ENCODE data around the gene COA1.

Gene COA1

DNA sequence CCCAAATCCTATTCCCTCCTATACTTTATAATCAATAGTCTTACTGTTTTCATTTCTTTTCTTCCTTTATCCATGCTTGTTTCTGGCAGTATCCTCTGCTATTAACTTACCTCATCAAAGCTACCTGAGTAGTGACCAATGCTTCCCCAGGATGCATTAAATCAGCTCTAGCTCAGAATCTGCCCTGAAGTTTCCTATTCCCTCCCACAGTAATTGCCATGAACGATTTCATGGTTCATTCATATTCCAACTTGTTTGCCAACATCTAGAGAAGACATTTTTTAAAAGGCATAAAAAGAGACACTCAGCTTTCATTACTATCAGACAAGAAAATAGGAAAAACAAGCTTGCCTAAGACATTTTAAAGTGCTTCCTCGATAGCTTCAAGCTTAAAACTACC is 42.3 kb downstream of the COA1 start:
- TF ChIP-seq GATA3 (IDR thresholded peaks at IDR 0.05; ENCODE audit: low read depth, low read length): no peak
- TF ChIP-seq GATA2 (IDR thresholded peaks at IDR 0.05; ENCODE audit: low read depth, low read length): no peak

- TF ChIP-seq GATA2 (IDR thresholded peaks at IDR 0.05; ENCODE audit: low read depth, low read length): no peak
- TF ChIP-seq GATA3 (IDR thresholded peaks at IDR 0.05; ENCODE audit: low read depth, low read length): no peak
These were observed 48.6 kb downstream of the COA1 start for GRCh38 chr7:43680736-43681135.

GRCh38 chr7:43679210-43680068 is 49.9 kb downstream of the COA1 start:
- TF ChIP-seq GATA3 (IDR thresholded peaks at IDR 0.05; ENCODE audit: low read depth, low read length) (no peak), GATA2 (IDR thresholded peaks at IDR 0.05; ENCODE audit: low read depth, low read length) (no peak)

DNA sequence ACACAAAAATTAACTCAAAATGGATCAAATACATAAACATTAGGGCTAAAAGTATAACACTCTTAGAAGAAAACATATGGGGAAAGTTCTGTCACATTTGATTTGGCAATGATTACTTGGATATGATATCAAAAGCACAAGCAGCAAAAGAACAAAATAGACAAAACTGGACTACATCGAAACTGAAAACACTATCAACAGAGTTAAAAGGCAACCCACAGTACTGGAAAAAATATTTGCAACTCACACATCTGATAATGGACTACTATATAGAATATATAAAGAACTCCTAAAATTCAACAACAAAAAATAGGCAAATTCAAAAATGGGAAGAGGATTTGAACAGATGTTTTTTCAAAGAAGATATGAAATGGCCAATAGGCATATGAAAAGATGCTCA is 51.0 kb downstream of the COA1 start:
- no peak for TF ChIP-seq GATA2 (IDR thresholded peaks at IDR 0.05; ENCODE audit: low read depth, low read length)
- no peak for TF ChIP-seq GATA3 (IDR thresholded peaks at IDR 0.05; ENCODE audit: low read depth, low read length)

DNA sequence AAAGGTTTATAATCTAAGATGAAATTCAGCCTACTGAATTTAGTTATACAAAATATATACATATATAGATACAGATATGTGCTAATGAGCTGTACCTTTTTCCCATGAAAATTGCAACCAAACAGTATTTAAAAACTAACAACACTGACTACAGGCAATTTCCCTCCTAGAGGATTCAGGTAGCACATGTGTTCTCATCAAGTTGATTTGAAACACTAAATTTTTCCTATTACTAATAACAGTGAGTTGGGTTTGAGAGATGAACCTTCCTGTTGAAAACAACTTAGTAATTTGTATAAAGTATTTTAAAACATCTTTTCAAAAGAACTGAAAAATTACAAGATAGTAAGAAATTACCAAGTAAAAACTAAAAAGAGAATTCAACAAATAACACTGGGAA is 51.5 kb downstream of the COA1 start:
- no peak for TF ChIP-seq GATA3 (IDR thresholded peaks at IDR 0.05; ENCODE audit: low read depth, low read length)
- no peak for TF ChIP-seq GATA2 (IDR thresholded peaks at IDR 0.05; ENCODE audit: low read depth, low read length)

GRCh38 chr7:43674559-43675436 is 54.5 kb downstream of the COA1 start:
- TF ChIP-seq GATA2 (IDR thresholded peaks at IDR 0.05; ENCODE audit: low read depth, low read length): no peak
- no peak for TF ChIP-seq GATA3 (IDR thresholded peaks at IDR 0.05; ENCODE audit: low read depth, low read length)

DNA sequence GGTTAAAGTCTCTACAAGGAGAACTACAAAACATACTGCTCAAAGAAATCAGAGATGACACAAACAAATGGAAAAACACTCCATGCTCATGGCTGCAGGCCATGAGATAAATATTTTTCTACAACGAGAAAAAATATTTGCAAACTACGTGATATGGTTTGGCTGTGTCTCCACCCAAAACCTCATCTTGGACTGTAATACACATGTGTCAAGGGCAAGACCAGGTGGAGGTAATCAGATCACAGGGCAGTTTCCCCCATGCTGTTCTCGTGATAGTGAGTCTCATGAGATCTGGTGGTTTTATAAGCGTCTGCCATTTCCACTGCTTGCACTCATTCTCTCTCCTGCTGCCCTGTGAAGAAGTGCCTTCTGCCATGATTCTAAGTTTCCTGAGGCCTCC is 57.8 kb downstream of the COA1 start:
- TF ChIP-seq GATA3 (IDR thresholded peaks at IDR 0.05; ENCODE audit: low read depth, low read length) (no peak), GATA2 (IDR thresholded peaks at IDR 0.05; ENCODE audit: low read depth, low read length) (no peak)

DNA sequence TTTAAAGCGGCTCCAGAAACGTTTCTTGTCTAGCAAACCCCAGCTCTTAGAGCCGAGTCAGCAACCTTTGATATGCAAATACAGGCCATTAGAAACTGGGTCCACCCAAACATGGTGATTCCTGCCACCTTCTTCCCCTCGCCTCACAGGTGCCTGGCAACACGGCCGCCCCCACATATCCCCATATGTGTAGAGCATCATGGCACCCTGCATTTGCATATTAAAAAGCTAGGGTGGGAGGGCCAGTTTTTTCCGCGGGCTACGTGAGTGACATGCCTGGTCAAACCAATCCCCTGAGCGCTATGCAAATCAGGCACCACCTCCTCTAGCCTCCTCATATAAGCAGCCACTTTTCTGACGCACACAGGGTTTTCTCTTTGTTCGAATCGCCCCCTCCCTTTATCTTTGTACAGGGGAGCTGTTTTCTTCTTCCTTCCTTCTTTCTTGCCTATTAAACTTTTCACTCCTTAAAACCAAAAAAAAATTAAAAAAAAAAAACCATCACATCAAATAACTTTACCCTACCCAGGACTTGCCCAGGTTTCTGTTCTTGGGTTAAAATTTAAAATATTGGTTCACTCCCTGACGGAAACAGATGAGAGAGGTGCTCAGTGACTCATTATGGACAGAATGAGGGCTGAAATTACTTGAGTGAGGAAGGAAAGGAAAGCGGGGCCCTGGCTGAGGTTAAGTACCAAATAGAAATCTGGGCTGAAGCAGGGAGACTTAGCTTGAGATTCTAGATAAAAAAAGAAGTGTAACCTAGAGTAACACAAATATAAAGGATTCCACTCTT is 59.8 kb downstream of the COA1 start:
- no peak for TF ChIP-seq GATA3 (IDR thresholded peaks at IDR 0.05; ENCODE audit: low read depth, low read length)
- no peak for TF ChIP-seq GATA2 (IDR thresholded peaks at IDR 0.05; ENCODE audit: low read depth, low read length)

DNA sequence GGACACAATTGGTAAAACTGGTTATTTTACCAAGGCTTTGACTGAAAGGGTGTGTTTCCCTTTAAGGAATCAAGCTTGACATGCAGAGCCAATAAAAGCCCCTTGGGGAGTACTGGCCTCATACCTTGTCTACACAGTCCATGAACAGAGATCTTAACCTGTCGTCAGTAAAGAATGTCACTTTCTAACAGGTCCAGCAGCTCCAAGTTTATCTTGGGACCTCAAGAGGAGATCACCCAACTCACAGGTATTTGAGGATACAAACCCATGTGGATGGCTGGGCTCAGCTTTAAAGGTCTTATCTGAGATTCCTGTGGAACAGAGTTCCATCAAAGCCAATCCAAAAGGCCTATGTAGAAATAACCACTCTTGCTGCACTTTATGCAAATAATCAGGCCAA is 61.3 kb downstream of the COA1 start:
- no peak for TF ChIP-seq GATA3 (IDR thresholded peaks at IDR 0.05; ENCODE audit: low read depth, low read length)
- no peak for TF ChIP-seq GATA2 (IDR thresholded peaks at IDR 0.05; ENCODE audit: low read depth, low read length)

GRCh38 chr7:43666938-43667337 is 62.4 kb downstream of the COA1 start:
- no peak for TF ChIP-seq GATA2 (IDR thresholded peaks at IDR 0.05; ENCODE audit: low read depth, low read length)
- no peak for TF ChIP-seq GATA3 (IDR thresholded peaks at IDR 0.05; ENCODE audit: low read depth, low read length)

DNA sequence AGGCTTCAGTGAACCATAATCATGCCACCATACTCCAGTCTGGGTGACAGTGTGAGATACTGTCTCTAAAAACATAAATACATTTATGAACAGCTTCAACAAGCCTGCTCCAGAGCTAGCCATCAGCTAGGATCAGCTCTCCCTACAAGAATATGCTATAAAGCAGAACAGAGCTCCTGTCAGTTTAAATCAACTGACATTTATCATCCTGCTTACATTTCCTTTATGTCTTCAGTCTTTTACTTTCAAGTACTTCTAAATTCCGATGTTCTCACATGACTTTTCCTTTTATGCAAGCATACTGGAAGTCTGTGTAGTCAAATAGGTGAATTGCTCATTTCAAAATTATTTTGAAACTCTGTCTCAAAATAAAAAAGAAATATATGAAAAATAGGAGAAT is 64.6 kb downstream of the COA1 start:
- TF ChIP-seq GATA2 (IDR thresholded peaks at IDR 0.05; ENCODE audit: low read depth, low read length): no peak; the same call in 1 of the 2 replicates
- no peak for TF ChIP-seq GATA3 (IDR thresholded peaks at IDR 0.05; ENCODE audit: low read depth, low read length)

DNA sequence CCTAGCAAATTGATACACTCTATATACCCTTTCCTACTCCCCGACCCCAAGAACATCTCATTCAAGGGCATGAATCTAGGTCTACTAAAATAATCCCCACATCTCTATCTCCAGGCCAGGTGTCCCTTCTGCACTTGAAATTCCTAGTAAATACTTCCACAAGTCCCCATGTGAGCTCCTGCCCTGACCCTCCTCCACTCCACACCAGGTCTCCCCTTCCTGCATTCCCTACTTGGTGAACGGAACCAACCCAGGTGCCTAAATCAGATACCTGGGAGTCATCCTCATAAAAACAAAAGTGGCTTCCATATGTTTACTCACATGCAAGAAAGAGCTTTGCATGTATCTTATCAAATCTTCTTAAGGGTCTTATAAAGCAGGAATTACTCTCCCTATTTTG is 69.2 kb downstream of the COA1 start:
- TF ChIP-seq GATA3 (IDR thresholded peaks at IDR 0.05; ENCODE audit: low read depth, low read length) (no peak), GATA2 (IDR thresholded peaks at IDR 0.05; ENCODE audit: low read depth, low read length) (no peak)

DNA sequence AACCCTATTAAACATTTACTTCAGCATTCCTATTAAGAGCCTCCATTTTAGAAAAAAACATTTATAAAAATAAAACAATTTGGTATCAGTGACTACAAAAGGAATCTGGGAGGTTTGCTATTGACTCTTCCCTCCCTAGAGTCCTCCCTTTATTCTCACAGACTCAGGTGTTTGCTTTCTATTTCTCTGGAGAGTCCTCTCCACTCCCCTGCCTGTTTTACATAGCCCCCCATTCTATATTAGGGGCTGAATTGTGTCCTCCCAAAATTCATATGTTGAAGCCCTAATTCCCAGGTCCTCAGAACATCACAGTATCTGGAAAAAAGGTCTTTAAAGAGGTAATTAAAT is 69.8 kb downstream of the COA1 start:
- no peak for TF ChIP-seq GATA2 (IDR thresholded peaks at IDR 0.05; ENCODE audit: low read depth, low read length)
- TF ChIP-seq GATA3 (IDR thresholded peaks at IDR 0.05; ENCODE audit: low read depth, low read length): no peak
